NB4 (cell line): ENCODE results near the gene SESN1.

Source experiments
- CTCF ChIP-seq: IDR thresholded peaks from one replicate; pipeline ENCODE4 v1.5.1; 2012; ENCODE audit warnings: low read depth, low read length
- MYC ChIP-seq: IDR thresholded peaks from 2 replicates; pipeline ENCODE4 v1.6.1; 2011; ENCODE audit warnings: low read depth, low read length
- POLR2A ChIP-seq: IDR thresholded peaks from 2 replicates; pipeline ENCODE4 v1.6.1; 2011; ENCODE audit warnings: mild to moderate bottlenecking; ENCODE audit not compliant: insufficient read length; ENCODE audit errors: extremely low read depth

GRCh38 chr6:109074133-109074415 is 20.6 kb downstream of the SESN1 start:
- TF ChIP-seq CTCF (no peak), POLR2A (no peak), MYC (no peak)
